ENCODE data around the gene AKR1B1.

AKR1B1 gene

GRCh38 chr7:134448356-134449229, 10.3 kb downstream of the AKR1B1 start:
- no peak overlapping the region for H3K4me3 ChIP-seq (ENCODE audit: low read length)
- no peak for DNase-seq (ENCODE audit: low read depth, low spot score)

GRCh38 chr7:134447383-134447782, 11.5 kb downstream of the AKR1B1 start:
- no peak for DNase-seq (ENCODE audit: low read depth, low spot score)
- H3K4me3 ChIP-seq (ENCODE audit: low read length) = no peak overlapping the region

- DNase-seq (ENCODE audit: low read depth, low spot score) = no peak
- no peak overlapping the region for H3K4me3 ChIP-seq (ENCODE audit: low read length)
These were observed 12.0 kb downstream of the AKR1B1 start for GRCh38 chr7:134446923-134447322.

GRCh38 chr7:134446446-134446845, 12.5 kb downstream of the AKR1B1 start:
- no peak for DNase-seq (ENCODE audit: low read depth, low spot score)
- H3K4me3 ChIP-seq (ENCODE audit: low read length) = no peak overlapping the region

GRCh38 chr7:134444961-134445315, 14.0 kb downstream of the AKR1B1 start:
- no peak overlapping the region for H3K4me3 ChIP-seq (ENCODE audit: low read length)
- DNase-seq (ENCODE audit: low read depth, low spot score) = no peak

- no peak for DNase-seq (ENCODE audit: low read depth, low spot score)
These were observed 14.5 kb downstream of the AKR1B1 start for GRCh38 chr7:134444198-134444960.

GRCh38 chr7:134443396-134444070, 15.4 kb downstream of the AKR1B1 start:
- DNase-seq (ENCODE audit: low read depth, low spot score) = no peak
- no peak overlapping the region for H3K4me3 ChIP-seq (ENCODE audit: low read length)

More at GRCh38 chr7:134444198-134444960, 14.5 kb downstream of the AKR1B1 start:
- H3K4me3 ChIP-seq (ENCODE audit: low read length) = no peak overlapping the region

GRCh38 chr7:134442441-134443220, 16.3 kb downstream of the AKR1B1 start:
- no peak overlapping the region for H3K4me3 ChIP-seq (ENCODE audit: low read length)
- DNase-seq (ENCODE audit: low read depth, low spot score) = no peak

GRCh38 chr7:134441264-134441663, 17.6 kb downstream of the AKR1B1 start:
- no peak for DNase-seq (ENCODE audit: low read depth, low spot score)
- H3K4me3 ChIP-seq (ENCODE audit: low read length) = no peak overlapping the region

- H3K4me3 ChIP-seq (ENCODE audit: low read length) = no peak overlapping the region
- DNase-seq (ENCODE audit: low read depth, low spot score) = no peak
These were observed 18.4 kb downstream of the AKR1B1 start for GRCh38 chr7:134440476-134440875.

GRCh38 chr7:134440067-134440466, 18.8 kb downstream of the AKR1B1 start:
- DNase-seq (ENCODE audit: low read depth, low spot score) = no peak
- H3K4me3 ChIP-seq (ENCODE audit: low read length) = no peak overlapping the region

- no peak overlapping the region for H3K4me3 ChIP-seq (ENCODE audit: low read length)
- no peak for DNase-seq (ENCODE audit: low read depth, low spot score)
These were observed 20.0 kb downstream of the AKR1B1 start for GRCh38 chr7:134438946-134439345.

GRCh38 chr7:134435161-134435920, 23.6 kb downstream of the AKR1B1 start:
- DNase-seq (ENCODE audit: low read depth, low spot score) = no peak
- no peak overlapping the region for H3K4me3 ChIP-seq (ENCODE audit: low read length)

GRCh38 chr7:134434701-134435100, 24.2 kb downstream of the AKR1B1 start:
- DNase-seq (ENCODE audit: low read depth, low spot score) = no peak
- no peak overlapping the region for H3K4me3 ChIP-seq (ENCODE audit: low read length)

GRCh38 chr7:134433430-134433829, 25.5 kb downstream of the AKR1B1 start:
- DNase-seq (ENCODE audit: low read depth, low spot score) = no peak
- H3K4me3 ChIP-seq (ENCODE audit: low read length) = no peak overlapping the region

- no peak overlapping the region for H3K4me3 ChIP-seq (ENCODE audit: low read length)
- DNase-seq (ENCODE audit: low read depth, low spot score) = peak; percentile 35
These were observed 26.4 kb downstream of the AKR1B1 start for GRCh38 chr7:134432296-134433152.

GRCh38 chr7:134431815-134432214, 27.1 kb downstream of the AKR1B1 start:
- no peak for DNase-seq (ENCODE audit: low read depth, low spot score)
- H3K4me3 ChIP-seq (ENCODE audit: low read length) = no peak overlapping the region

GRCh38 chr7:134429481-134429880, 29.4 kb downstream of the AKR1B1 start:
- no peak overlapping the region for H3K4me3 ChIP-seq (ENCODE audit: low read length)
- DNase-seq (ENCODE audit: low read depth, low spot score) = no peak
